ENCODE results near the gene ZNF141. TPM values are rescaled to one million over a fixed set of nuclear protein-coding genes. Genes with fewer than 3 reads are reported as not detected.
"Not testable (repeated sequence)": the region's sequence is repeated elsewhere in the genome, so short reads cannot be mapped to it uniquely, and the experiment has no call there.

Gene ZNF141
- 22.9 and 31.7 TPM in 2 replicates for total RNA-seq (ENCODE audit: low replicate concordance)
- long read RNA-seq, transcript ZNF141-203 (4 exons, 720 nt), result minor isoform, 9 of 46 reads
- long read RNA-seq, transcript ZNF141-201 (4 exons, 2,970 nt), result major isoform, 29 of 46 reads
- long read RNA-seq, partial matches to known transcripts, result 3 of 46 reads
- long read RNA-seq, other reads (novel, unspliced or antisense), result 5 of 46 reads

GRCh38 chr4:337143-337931 lies at the start of gene ZNF141:
TSS of gene ZNF141 (plus strand) at chr4:337814. CDS start at chr4:337984, 170 bp downstream.
- peak within 1 kb of the TSS; percentile 98 for H3K27ac Mint-ChIP-seq
- peaks cover 37% of the 10 kb centered on the region for H3K36me3 Mint-ChIP-seq
- peak within 1 kb of the TSS; percentile 100 for H3K4me3 Mint-ChIP-seq
- H3K9me3 Mint-ChIP-seq, result peaks cover 12% of the 10 kb centered on the region
- peak; percentile 94 for DNase-seq (ENCODE audit: extremely low spot score, unreplicated experiment)
- H3K27me3 Mint-ChIP-seq, result no peaks in the 10 kb centered on the region
- H3K4me1 Mint-ChIP-seq (ENCODE audit: unreplicated experiment), result peaks cover 24% of the 10 kb centered on the region
- TF ChIP-seq CTCF (conservative IDR thresholded peaks at IDR 0.05), result no peak

- DNase-seq (ENCODE audit: extremely low spot score, unreplicated experiment), result no peak
- no peaks in the 10 kb centered on the region for H3K9me3 Mint-ChIP-seq
- no peak overlapping the region for H3K27ac Mint-ChIP-seq
- no peak for TF ChIP-seq CTCF (conservative IDR thresholded peaks at IDR 0.05)
- H3K36me3 Mint-ChIP-seq, result no peaks in the 10 kb centered on the region
- H3K27me3 Mint-ChIP-seq, result no peaks in the 10 kb centered on the region
- H3K4me3 Mint-ChIP-seq, result no peak overlapping the region
- H3K4me1 Mint-ChIP-seq (ENCODE audit: unreplicated experiment), result no peaks in the 10 kb centered on the region
Measured at GRCh38 chr4:288891-289290, 48.7 kb upstream of the ZNF141 start.

GRCh38 chr4:294732-295131 lies 42.9 kb upstream of the ZNF141 start:
- no peak overlapping the region for H3K27ac Mint-ChIP-seq
- no peak for DNase-seq (ENCODE audit: extremely low spot score, unreplicated experiment)
- H3K4me3 Mint-ChIP-seq, result no peak overlapping the region
- H3K4me1 Mint-ChIP-seq (ENCODE audit: unreplicated experiment), result no peaks in the 10 kb centered on the region
- H3K9me3 Mint-ChIP-seq, result peaks cover 3% of the 10 kb centered on the region
- no peaks in the 10 kb centered on the region for H3K36me3 Mint-ChIP-seq
- H3K27me3 Mint-ChIP-seq, result no peaks in the 10 kb centered on the region
- no peak for TF ChIP-seq CTCF (conservative IDR thresholded peaks at IDR 0.05)

- peaks cover 7% of the 10 kb centered on the region for H3K36me3 Mint-ChIP-seq
- no peak for TF ChIP-seq CTCF (conservative IDR thresholded peaks at IDR 0.05)
- H3K27ac Mint-ChIP-seq, result no peak overlapping the region
- DNase-seq (ENCODE audit: extremely low spot score, unreplicated experiment), result no peak
- H3K4me1 Mint-ChIP-seq (ENCODE audit: unreplicated experiment), result no peaks in the 10 kb centered on the region
- H3K9me3 Mint-ChIP-seq, result peaks cover 10% of the 10 kb centered on the region
- H3K27me3 Mint-ChIP-seq, result peaks cover 5% of the 10 kb centered on the region
- H3K4me3 Mint-ChIP-seq, result no peak overlapping the region
Measured at GRCh38 chr4:302381-302780, 35.2 kb upstream of the ZNF141 start.

GRCh38 chr4:304516-304915 lies 33.1 kb upstream of the ZNF141 start:
- H3K9me3 Mint-ChIP-seq; H3K4me1 Mint-ChIP-seq (ENCODE audit: unreplicated experiment); H3K27ac Mint-ChIP-seq; H3K36me3 Mint-ChIP-seq; H3K27me3 Mint-ChIP-seq; DNase-seq (ENCODE audit: extremely low spot score, unreplicated experiment): not testable (repeated sequence)
- peak overlapping the region; percentile 87 for H3K4me3 Mint-ChIP-seq

- Mint-ChIP-seq H3K36me3 (peaks cover 7% of the 10 kb centered on the region), H3K27me3 (peaks cover 5% of the 10 kb centered on the region), H3K4me3 (peak within 1 kb of the TSS; percentile 87), H3K27ac (no peak within 1 kb of the TSS), H3K9me3 (peaks cover 10% of the 10 kb centered on the region), H3K4me1 (ENCODE audit: unreplicated experiment) (no peaks in the 10 kb centered on the region)
- DNase-seq (ENCODE audit: extremely low spot score, unreplicated experiment), result no peak
- TF ChIP-seq CTCF (conservative IDR thresholded peaks at IDR 0.05), result no peak
Measured at GRCh38 chr4:304969-305680, 32.5 kb upstream of the ZNF141 start, which contains the start of gene ZNF732. TSS of gene ZNF732 (minus strand) at chr4:305474. CDS start at chr4:305310, 164 bp downstream.

Data from type B pancreatic cell (in vitro differentiated cells).